ENCODE results near the gene PTPRN2. TPM values are rescaled to one million over a fixed set of nuclear protein-coding genes. Genes with fewer than 3 reads are reported as not detected.
"Not testable (repeated sequence)": the region's sequence is repeated elsewhere in the genome, so short reads cannot be mapped to it uniquely, and the experiment has no call there.

Gene PTPRN2
- total RNA-seq, 1 donor from 2014 or later = 7.8 TPM

DNA sequence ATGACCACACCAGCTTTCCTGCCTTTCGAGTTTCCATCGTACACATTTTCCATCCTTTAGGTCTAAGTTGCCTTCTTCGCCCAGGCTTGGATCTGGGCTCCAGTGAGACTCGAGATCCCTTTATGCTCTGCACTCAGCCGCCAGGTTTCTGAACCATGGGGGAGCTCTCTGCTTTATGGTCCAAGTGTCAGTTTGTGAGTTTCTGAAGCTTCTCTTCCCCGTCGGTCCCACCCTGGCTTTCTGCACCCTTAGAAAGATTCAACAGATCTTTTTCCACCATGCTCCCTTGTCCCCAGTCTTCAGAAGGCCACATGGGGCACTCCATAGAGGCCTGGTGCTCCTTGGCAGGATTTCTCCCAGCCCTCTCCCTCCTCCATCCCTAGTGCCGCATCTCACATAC lies 402.0 kb downstream of the PTPRN2 start:
- DNase-seq (ENCODE audit: low spot score) = no peak

DNA sequence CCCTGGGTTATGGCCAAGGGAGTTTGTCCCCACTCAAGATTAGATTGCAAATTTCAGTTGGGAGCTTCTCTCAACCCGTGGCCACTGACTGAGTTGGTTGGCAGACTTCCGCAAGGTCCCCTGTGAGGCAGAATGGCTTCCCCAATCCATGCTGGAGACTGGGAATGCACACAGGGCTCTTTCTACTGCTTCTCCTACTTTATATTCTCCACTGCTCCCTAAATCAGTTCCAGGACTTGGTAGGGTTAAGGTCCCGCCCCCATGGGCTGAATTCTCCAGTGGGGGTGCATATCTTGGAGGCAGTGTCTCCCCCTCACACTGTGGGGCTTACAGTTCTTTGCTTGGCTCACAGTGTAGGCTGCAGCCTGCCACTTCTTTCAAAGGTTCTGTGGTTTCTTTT lies 404.2 kb downstream of the PTPRN2 start:
- no peak for DNase-seq (ENCODE audit: low spot score)

DNA sequence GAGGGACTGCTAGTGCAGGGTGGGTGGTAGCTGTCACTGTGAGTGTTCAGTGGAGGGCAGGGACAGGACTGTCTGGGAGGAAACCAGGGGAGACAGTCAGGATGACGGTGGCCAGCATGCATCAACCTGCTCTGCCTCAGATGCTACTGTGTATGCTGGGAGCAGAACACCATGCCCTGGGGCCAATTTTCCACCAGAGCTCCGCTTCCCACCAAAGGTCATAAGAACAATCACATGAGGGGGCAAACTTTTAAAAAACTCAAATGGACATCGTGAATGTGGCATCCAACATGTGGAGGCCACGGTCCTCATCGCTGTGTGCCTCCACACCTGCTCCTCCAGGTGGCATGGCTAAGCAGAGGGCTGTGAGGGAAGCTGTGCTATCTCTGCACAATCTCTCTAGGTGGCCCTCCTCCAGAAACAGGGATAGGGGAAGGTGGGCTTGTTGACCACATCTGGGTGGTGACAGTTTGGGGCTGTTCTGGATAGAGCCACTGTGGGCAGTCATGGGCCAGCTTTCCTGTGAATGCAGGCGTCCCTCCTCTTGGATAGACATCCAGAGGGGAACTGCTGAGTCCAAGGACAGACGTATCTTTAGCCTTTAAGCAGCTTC lies 411.0 kb downstream of the PTPRN2 start:
- DNase-seq (ENCODE audit: low spot score) = no peak

DNA sequence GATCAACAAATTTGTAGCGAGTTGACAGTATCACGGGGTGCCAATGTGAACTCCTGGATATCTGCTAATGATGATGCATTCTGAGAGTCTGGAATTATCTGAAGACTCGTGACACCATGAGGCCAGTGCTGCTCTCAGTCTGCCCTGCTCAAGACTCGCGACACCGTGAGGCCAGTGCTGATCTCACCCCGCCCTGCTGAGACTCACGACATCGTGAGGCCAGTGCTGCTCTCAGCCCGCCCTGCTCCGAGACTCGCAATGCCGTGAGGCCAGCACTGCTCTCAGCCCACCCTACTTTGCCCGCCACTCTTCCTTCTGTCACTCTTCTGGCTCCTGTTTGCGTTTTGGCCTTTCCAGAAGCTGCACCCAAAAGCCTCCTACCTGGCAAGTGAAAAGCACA lies 411.8 kb downstream of the PTPRN2 start:
- no peak for DNase-seq (ENCODE audit: low spot score)

DNA sequence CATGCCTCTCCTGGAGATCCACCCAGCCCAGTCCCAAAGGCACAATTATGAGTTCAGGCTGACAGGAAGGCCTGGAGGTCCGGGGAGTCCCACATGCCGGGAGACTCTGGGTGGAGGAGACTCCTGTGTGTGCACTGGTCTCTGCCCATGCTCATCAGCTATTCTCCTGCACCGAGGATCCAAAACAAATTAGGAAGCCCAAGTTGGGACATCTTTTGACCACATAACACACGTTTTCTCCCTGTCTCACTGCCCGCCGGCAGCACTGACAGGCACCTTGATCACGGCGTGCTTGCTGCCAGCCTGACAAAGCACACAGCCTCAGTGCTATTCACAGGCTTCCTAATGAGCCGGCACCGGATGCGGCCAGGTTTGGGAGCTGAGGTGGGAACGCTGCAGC lies 412.7 kb downstream of the PTPRN2 start:
- DNase-seq (ENCODE audit: low spot score) = no peak

DNA sequence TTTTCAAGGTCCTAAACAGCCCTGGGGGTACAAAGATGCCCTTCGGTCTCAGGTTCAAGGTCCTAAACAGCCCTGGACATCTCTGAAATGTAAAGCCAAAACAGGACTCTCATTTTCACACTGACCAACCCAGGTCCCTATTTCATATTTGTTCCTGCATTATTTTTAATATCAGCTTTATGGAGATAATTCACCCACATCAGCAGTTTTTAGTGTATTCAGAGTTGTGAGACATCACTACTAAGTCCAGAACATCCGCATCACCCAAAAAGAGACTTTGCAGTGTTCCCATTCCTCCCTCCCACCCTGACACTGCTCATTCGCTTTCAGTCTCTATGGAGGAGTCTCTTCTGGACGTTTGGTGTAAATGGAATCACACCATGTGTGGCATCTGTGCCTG lies 420.2 kb downstream of the PTPRN2 start:
- DNase-seq (ENCODE audit: low spot score) = peak; percentile 6

DNA sequence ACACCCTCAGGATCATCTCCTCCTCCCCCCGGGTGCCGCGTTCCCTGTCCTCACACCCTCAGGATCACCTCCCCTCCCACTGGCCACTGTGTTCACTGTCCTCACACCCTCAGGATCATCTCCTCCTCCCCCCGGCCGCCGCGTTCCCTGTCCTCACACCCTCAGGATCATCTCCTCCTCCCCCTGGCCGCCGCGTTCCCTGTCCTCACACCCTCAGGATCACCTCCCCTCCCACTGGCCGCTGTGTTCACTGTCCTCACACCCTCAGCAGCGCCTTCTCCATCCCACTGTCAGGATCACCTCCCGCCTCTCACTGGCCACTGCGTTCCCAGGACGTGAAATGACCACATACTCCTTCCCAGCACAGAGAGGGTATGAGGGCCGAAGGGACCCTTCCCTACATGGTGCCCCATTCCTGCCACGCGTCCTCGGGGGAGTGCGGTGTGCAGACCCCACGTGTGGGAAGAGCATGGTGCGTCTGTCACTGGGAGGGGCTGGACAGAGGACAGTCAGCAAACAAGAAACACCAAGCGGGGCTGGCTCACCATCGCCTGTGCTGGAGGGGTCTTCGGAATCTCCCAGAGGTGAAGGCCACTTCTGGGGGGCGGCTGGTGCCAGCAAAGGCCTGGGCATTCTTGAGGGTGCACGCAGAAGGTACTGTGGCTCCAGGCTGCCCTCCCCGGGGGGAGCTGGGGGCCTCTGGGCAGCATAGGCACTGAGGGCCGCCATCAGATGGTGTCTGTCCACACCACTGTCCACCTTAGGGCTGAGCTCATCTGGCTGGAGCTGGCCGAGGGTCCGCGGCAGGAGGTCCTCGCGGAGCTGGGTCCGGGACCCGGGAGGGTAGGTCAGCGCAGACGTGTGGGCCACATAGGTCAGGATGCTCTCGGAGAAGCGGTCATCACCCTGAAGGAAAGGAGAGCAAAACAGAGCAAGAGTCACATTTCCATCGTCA lies 421.0 kb downstream of the PTPRN2 start:
- peak; percentile 43 for DNase-seq (ENCODE audit: low spot score)

DNA sequence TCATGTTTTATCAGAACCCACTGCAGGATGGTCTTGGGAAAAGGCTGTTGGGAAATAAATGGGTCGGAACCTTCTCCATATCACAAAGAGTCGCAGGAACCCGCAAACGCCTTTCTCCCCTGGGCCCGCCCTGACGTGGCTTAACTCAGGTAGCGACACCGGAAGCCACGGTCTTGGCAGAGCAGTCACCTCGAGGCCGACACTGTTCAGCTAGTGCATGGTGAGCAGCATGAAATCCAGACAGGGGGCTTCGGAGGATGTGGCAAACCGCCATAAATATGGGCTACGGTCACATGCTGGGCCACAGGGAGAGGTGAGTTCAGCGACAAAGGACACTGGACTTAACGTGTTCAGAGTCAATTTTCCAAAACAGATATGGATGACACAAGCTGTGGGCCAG lies 421.9 kb downstream of the PTPRN2 start:
- peak; percentile 25 for DNase-seq (ENCODE audit: low spot score)

DNA sequence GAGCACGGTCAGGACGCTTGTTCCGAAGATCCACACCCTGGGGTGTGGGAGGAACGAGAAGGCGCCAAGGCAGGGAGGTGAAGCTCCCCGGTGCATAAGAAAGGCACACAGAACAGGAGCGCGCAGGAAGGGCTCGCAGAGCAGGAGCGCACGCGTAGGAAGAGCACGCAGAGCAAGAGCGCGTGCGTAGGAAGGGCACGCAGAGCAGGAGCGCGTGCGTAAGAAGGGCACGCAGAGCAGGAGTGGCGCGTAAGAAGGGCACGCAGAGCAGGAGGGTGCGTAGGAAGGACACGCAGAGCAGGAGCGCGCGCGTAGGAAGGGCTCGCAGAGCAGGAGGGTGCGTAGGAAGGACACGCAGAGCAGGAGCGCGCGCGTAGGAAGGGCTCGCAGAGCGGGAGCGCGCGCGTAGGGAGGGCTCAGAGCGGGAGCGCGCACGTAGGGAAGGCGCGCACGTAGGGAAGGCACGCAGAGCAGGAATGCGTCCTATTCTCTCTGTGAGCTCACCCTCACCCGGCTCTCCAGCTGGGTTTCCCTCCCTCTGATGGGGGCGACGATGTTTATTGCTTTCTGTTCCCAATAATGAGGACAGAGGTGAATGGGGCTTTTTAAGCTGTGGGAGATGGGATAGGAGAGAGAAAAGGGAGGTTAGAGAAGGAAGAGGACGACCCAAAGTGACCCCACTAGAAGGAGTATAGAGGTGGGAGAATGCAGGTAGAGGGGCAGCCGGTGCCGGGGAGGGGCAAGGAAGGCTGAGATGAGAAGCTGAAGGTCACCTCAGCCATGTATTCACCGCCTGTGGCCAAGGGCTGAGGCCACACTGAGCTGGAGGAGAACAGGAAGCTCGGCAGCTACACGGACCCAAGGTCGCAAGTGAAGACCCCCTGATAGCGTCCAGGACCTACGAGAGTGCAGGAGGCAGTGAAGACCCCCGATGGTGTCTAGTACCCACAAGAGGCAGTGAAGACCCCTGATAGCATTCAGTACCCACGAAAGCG lies 423.2 kb downstream of the PTPRN2 start:
- peak; percentile 24 for DNase-seq (ENCODE audit: low spot score)

DNA sequence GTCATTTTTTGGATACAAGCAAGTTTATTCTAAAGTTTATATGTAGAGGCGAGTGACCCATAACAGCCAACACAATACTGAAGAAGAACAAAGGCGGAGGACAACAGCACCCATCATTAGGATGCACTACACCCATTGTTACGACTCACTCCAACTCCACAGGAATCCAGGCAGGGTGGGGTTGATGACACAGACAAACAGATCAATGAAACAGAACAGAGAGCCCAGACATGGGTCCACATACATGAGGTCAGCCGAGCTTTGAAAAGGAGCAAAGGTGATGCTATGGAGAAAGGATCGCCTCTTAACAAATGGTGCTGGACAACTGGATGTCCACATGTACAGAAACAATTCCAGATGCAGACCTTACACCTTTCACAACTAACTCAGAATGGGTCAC lies 426.4 kb downstream of the PTPRN2 start:
- DNase-seq (ENCODE audit: low spot score) = peak; percentile 5

DNA sequence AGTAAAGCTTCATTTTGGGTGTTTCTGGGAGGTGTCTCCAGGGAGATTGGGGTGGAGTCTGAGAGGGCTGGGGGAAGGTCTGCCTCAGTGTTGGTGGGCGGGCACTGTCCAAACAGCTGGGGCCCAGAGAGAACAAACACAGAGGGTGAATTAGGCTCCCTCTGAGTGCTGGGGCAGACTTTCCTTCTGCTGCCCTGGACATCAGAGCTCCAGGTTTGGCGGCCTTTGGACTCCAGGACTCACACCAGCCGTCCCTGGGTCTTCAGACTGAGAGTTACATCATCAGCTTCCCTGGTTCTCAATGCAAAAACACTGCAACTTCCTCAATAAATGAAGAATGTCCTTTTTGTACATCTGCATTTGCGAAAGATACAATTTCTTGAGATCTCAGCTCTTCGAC lies 427.4 kb downstream of the PTPRN2 start:
- DNase-seq (ENCODE audit: low spot score) = no peak

DNA sequence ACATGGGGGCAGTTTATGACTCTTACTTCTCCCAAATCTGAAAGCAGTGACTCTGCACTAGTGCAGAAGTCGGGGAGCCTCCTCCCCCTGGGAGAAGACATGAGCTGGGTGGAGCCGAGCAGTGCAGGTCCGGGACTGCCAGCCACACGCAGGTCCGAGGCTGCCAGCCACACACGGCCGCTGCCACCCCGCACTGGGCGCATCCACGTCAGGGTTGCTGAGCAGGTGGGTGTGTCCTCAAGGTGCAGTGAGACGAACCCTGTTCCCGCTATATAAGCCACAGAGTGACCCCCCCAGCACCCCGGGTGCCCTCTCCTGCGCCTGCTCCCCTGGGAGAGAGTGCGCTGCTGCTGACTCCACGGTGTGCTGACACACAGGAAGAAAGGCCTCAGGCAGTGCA lies 430.2 kb downstream of the PTPRN2 start:
- DNase-seq (ENCODE audit: low spot score) = no peak

DNA sequence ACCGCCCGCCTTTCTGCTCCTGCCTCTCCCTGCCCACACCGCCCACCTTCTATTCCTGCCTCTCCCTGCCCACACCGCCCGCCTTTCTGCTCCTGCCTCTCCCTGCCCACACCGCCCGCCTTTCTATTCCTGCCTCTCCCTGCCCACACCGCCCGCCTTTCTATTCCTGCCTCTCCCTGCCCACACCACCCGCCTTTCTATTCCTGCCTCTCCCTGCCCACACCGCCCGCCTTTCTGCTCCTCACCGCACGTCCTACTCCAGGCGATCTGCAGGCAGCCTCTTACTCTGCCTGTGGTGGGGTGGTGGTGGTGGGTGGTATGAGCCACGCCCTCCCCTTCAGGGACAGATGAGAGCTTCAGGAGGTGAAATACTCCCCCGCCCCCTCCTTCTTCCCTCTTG lies 436.4 kb downstream of the PTPRN2 start:
- DNase-seq (ENCODE audit: low spot score) = peak; percentile 87

DNA sequence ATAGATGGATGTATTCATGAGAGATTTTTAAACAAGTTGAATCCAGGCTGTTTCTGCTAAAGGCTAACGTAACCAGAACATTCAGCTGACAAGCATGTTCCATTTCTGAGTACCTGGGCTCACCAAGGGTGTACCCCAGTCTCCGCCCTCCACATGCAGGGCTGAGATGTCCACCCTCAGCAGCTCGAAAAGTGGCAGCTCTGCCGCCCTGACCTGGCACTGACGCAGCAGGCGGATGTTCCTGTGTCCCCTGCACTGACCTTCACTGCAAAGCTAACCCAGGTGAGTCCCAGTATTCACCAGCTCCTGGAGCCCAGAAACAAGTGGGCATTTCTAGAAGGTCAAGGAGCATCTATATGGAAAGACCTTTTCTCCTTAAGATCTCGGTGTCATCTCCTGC lies 437.4 kb downstream of the PTPRN2 start:
- no peak for DNase-seq (ENCODE audit: low spot score)

DNA sequence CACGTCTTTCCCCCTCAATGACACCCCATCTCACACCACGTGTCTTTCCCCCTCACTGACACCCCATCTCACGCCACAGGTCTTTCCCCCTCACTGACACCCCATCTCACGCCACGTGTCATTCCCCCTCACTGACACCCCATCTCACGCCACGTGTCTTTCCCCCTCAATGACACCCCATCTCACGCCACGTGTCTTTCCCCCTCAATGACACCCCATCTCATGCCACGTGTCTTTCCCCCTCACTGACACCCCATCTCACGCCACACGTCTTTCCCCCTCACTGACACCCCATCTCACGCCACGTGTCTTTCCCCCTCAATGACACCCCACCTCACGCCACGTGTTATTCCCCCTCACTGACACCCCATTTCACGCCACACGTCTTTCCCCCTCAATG lies 440.2 kb downstream of the PTPRN2 start:
- DNase-seq (ENCODE audit: low spot score) = not testable (repeated sequence)

DNA sequence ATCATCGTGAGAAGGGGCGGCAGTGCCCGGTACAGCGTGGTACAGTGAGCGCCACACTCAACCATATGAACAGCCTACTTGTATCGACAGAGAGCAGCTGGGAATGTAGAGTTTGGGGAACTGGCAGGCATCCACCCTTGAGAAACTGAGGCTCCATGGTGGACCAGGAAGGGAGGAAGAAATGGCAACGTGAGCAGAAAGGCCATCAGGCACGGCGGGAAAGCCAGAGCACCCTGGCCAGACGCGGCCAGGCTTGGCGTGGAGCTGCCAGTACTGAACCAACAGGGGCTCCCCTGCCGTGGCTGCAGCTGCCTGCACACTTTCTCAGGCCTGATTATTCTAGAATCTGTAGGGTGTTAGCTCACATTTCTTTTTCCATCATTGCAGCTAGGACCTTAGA lies 442.3 kb downstream of the PTPRN2 start:
- DNase-seq (ENCODE audit: low spot score) = no peak

DNA sequence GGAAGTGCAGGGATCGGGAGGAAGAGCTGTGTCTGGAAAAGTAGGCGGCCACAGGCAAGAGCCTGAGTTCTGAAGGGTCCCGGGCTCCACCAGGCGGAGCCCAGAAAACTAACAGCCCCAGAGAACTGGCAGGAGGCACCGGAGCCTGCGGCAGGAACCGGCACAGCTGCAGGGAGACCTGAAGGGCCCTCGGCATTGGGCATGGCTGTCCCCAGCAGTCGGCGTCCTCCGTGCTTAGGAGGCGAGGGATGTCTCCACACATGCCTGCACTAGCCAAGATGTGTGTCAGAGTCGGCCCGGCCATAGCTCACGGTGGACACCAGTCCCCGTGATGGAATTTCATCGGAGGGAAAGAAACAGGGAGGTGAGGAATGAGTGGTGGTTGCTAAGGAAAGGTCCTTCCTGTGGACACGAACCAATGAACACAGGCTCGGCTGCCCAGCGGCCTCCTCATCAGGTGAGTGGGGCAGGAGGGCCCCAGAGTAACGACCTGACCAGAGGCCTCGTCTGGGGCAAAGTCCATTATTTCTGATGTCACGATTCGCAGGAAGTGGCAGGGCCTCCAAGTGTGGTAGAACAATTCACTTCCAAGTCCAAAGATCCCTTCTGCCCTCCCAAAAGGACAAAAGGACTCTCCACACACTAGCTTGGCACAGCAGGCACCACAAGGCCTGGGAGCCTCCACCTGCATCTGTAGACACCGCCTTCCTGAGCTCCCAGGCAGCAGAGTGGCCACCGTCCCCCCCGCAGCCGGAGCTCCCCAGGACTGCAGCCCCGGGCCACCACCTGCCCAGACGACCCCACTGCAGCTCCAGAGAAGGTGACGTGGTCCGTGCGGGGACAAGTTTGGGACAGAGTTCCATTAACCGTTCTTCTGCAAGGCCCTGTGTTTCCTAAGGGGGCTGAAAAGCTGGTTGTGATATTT lies 444.2 kb downstream of the PTPRN2 start:
- DNase-seq (ENCODE audit: low spot score) = no peak

DNA sequence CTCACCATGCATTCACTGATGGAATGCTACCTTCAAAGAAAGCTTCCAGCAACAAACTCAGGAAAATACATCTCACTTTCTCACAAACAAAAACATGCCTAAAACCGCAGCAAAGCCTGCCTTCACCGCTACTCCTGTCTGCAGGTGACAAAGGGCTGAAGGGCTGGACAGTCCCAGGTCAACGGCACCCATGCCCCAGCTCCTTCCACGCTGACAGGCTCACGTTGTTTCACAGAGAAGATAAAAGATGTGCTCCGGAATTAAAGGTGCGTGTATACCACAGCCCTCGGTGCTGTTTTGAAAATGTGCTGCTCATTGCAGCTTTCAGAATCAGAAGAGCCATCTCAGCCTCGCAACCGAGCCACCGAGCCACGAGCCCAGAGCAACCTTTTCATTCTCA lies 445.0 kb downstream of the PTPRN2 start:
- no peak for DNase-seq (ENCODE audit: low spot score)

DNA sequence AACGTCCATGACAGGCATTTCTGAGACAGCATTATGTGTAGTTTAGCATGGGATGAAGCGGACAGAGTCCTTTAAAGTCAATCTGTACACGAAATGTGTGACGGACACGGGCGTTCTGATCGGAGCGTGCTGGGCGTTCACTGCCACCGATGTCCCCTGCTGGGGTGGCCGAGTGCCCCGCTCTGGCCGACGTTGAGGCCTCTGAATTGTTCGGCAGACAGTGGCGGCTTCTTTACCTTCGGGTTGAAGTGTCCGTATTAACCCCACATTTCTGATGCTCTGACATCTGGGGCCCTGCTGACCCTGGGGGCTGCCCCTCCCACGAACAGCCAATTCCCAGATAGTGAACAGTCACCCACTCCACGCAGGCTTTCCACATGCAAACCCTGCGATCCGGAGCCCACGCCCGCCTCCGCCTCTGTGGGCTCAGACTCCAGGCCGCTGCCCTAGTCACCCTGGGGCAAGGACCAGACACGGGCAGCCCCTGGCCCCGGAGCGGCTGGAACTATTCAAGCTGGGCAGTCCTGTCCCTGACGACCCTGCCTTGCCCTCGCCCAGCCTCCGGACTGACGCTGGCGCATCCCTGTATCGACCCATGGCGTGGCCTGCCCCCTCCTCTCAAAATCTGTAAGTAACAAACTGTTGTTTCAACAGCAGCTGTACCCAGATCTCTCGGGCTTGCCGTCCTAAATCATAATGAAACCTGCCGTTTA lies 445.7 kb downstream of the PTPRN2 start:
- DNase-seq (ENCODE audit: low spot score) = no peak

DNA sequence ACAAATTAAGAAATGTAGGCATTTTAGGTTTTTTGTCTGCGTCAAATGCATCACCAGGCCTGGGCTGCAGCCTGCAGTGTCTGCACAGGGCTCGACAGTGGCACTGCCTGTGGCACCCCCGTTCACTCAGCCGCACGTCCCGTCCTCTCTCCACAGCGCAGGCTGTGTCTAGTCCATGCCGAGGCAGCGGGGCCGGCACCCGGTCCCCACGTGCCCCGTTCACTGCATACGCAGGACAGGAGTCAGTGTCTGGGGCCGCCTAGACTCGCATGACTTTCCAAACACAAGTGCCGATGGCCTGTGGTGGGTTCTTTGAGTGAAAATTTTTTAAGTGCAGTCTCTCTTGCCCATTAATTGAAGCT lies 446.4 kb downstream of the PTPRN2 start:
- DNase-seq (ENCODE audit: low spot score) = no peak
